ENCODE data around the gene LMNTD1. TPM values are rescaled to one million over a fixed set of nuclear protein-coding genes. Genes with fewer than 3 reads are reported as not detected.

LMNTD1 gene
- total RNA-seq, 2 experiments from 2014 or later: not detected

DNA sequence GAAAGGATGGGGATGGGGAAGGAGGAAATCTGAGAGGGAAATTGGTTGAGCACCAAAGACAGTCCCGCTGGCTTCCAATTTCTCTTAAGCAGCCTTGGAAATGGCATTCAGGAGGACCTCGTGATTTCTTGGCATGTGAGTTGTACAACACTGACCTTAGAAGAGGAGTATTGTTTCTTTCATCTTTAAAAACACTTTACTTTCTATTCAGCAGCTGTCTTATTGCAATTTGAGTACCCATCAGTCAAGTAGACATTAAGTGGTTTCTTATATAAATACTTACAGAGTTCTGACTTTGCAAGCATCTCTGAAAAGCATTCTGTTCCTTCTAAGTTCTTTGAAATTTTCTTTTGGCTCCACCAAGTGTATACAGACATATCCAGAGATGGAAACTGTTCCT, 83.2 kb downstream of the LMNTD1 start:
- H3K4me2 ChIP-seq (ENCODE audit: low read length): no peak overlapping the region

DNA sequence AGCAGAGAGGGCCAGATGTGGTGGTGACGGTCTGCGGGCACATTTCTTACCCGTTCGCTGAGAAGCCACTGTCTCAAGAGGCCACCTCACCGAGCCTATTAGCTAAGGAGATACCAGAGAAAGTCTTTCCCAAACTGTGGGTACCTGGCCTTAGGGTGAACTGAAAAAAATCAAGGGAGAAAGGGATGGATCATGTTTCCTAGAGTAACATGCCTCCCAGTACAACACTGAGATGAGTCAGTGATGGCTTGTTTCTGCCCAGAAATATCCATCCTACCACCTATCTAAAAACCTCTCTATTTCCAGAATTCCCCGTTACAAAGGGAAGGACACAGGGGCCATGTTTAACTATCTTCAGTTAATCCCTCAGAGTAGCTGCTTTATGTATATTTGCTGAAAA, 83.7 kb downstream of the LMNTD1 start:
- POLR2A ChIA-PET: no interaction called here
- no peak for TF ChIP-seq EZH2phosphoT487 (IDR thresholded peaks at IDR 0.05; ENCODE audit: borderline replicate concordance, low read depth, low read length)
- TF ChIP-seq, protein P1, sequence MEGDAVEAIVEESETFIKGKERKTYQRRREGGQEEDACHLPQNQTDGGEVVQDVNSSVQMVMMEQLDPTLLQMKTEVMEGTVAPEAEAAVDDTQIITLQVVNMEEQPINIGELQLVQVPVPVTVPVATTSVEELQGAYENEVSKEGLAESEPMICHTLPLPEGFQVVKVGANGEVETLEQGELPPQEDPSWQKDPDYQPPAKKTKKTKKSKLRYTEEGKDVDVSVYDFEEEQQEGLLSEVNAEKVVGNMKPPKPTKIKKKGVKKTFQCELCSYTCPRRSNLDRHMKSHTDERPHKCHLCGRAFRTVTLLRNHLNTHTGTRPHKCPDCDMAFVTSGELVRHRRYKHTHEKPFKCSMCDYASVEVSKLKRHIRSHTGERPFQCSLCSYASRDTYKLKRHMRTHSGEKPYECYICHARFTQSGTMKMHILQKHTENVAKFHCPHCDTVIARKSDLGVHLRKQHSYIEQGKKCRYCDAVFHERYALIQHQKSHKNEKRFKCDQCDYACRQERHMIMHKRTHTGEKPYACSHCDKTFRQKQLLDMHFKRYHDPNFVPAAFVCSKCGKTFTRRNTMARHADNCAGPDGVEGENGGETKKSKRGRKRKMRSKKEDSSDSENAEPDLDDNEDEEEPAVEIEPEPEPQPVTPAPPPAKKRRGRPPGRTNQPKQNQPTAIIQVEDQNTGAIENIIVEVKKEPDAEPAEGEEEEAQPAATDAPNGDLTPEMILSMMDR (conservative IDR thresholded peaks at IDR 0.05; ENCODE audit: low read length): no peak
- H3K4me2 ChIP-seq (ENCODE audit: low read length): no peak overlapping the region
- no peak overlapping the region for H3K27ac ChIP-seq (ENCODE audit: low read depth, low read length, poor library complexity, severe bottlenecking)
- no peak overlapping the region for H2AFZ ChIP-seq (ENCODE audit: low read length)
- no peaks in the 10 kb centered on the region for H3K79me2 ChIP-seq (ENCODE audit: insufficient read depth, low read depth, low read length)
- no peaks in the 10 kb centered on the region for H4K20me1 ChIP-seq (ENCODE audit: insufficient read depth, low read length)
- intact Hi-C loops (cut with micrococcal nuclease; ENCODE audit: unreplicated experiment): no loop called here
- DNase-seq (ENCODE audit: low spot score): no peak
- no peaks in the 10 kb centered on the region for H3K36me3 ChIP-seq (ENCODE audit: insufficient read depth, low read length)
- H3K4me1 ChIP-seq (ENCODE audit: insufficient read depth, low read length, poor library complexity, severe bottlenecking): no peaks in the 10 kb centered on the region
- CTCF ChIA-PET (ENCODE audit: unreplicated experiment): no interaction called here
- no peaks in the 10 kb centered on the region for H3K9me2 ChIP-seq (ENCODE audit: insufficient read depth, low read length)
- BruUV-seq (replicated peaks): no TSS peak
- H3K9me3 ChIP-seq (ENCODE audit: low read length): no peaks in the 10 kb centered on the region
- H3K4me3 ChIP-seq (ENCODE audit: low read depth, low read length, poor library complexity, severe bottlenecking): no peak overlapping the region

More for the DNA sequence above, 83.2 kb downstream of the LMNTD1 start:
- no peak overlapping the region for H3K27ac ChIP-seq (ENCODE audit: low read depth, low read length, poor library complexity, severe bottlenecking)
- intact Hi-C loops (cut with micrococcal nuclease; ENCODE audit: unreplicated experiment): no loop called here
- CTCF ChIA-PET (ENCODE audit: unreplicated experiment): no interaction called here
- TF ChIP-seq, protein P1 (conservative IDR thresholded peaks at IDR 0.05; ENCODE audit: low read length): no peak
- TF ChIP-seq EZH2phosphoT487 (IDR thresholded peaks at IDR 0.05; ENCODE audit: borderline replicate concordance, low read depth, low read length): no peak
- no peaks in the 10 kb centered on the region for H3K9me2 ChIP-seq (ENCODE audit: insufficient read depth, low read length)
- no peak for DNase-seq (ENCODE audit: low spot score)
- BruUV-seq (replicated peaks): no TSS peak
- no peaks in the 10 kb centered on the region for H4K20me1 ChIP-seq (ENCODE audit: insufficient read depth, low read length)
- H3K9me3 ChIP-seq (ENCODE audit: low read length): no peaks in the 10 kb centered on the region
- no peaks in the 10 kb centered on the region for H3K36me3 ChIP-seq (ENCODE audit: insufficient read depth, low read length)
- H2AFZ ChIP-seq (ENCODE audit: low read length): no peak overlapping the region
- POLR2A ChIA-PET: interaction anchor here (1.8 kb wide), 1 partner anchor 11 kb away, joined by 4 read pairs; no protein-coding TSS in a partner anchor
- no peaks in the 10 kb centered on the region for H3K79me2 ChIP-seq (ENCODE audit: insufficient read depth, low read depth, low read length)
- no peak overlapping the region for H3K4me3 ChIP-seq (ENCODE audit: low read depth, low read length, poor library complexity, severe bottlenecking)
- no peaks in the 10 kb centered on the region for H3K4me1 ChIP-seq (ENCODE audit: insufficient read depth, low read length, poor library complexity, severe bottlenecking)

DNA sequence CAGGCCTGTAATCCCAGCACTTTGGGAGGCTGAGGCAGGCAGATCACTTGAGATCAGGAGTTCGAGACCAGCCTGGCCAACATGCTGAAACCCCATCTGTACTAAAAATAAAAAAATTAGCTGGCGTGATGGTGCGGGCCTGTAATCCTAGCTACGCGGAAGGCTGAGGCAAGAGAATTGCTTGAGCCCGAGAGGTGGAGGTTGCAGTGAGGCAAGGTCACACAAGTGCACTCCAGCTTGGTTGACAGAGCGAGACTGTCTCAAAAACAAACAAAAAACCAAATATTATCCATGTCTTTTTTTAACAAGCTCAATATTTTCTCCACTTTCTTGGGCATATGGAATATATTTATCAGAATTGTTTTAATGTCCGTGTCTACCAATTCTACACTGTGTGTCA, 89.6 kb downstream of the LMNTD1 start:
- TF ChIP-seq, protein P1 (conservative IDR thresholded peaks at IDR 0.05; ENCODE audit: low read length): no peak
- no peak for TF ChIP-seq EZH2phosphoT487 (IDR thresholded peaks at IDR 0.05; ENCODE audit: borderline replicate concordance, low read depth, low read length)
- DNase-seq (ENCODE audit: low spot score): no peak
- no TSS peak for BruUV-seq (replicated peaks)
- ChIA-PET CTCF (ENCODE audit: unreplicated experiment) (no interaction called here), POLR2A (interaction anchor here (0.6 to 1.0 kb wide), 3 partner anchors 11 to 498 kb away, joined by 3 read pairs; no protein-coding TSS in a partner anchor)
- Histone ChIP-seq H3K4me2 (ENCODE audit: low read length) (no peak overlapping the region), H3K4me1 (ENCODE audit: insufficient read depth, low read length, poor library complexity, severe bottlenecking) (no peaks in the 10 kb centered on the region), H3K27ac (ENCODE audit: low read depth, low read length, poor library complexity, severe bottlenecking) (no peak overlapping the region), H3K36me3 (ENCODE audit: insufficient read depth, low read length) (no peaks in the 10 kb centered on the region), H3K4me3 (ENCODE audit: low read depth, low read length, poor library complexity, severe bottlenecking) (no peak overlapping the region), H4K20me1 (ENCODE audit: insufficient read depth, low read length) (no peaks in the 10 kb centered on the region), H3K9me2 (ENCODE audit: insufficient read depth, low read length) (no peaks in the 10 kb centered on the region), H3K9me3 (ENCODE audit: low read length) (no peaks in the 10 kb centered on the region), H3K79me2 (ENCODE audit: insufficient read depth, low read depth, low read length) (no peaks in the 10 kb centered on the region), H2AFZ (ENCODE audit: low read length) (no peak overlapping the region)
- intact Hi-C loops (cut with micrococcal nuclease; ENCODE audit: unreplicated experiment): no loop called here
